ENCODE measurements around the gene NECAB3.
"Not testable (repeated sequence)": the region's sequence is repeated elsewhere in the genome, so short reads cannot be mapped to it uniquely, and the experiment has no call there.

NECAB3 gene

GRCh38 chr20:33700696-33701441 lies 26.6 kb upstream of the NECAB3 start:
- DNase-seq (ENCODE audit: low read depth, low spot score); H3K4me3 ChIP-seq (ENCODE audit: low read length): not testable (repeated sequence)

GRCh38 chr20:33698966-33699365 lies 24.7 kb upstream of the NECAB3 start:
- not testable (repeated sequence) for H3K4me3 ChIP-seq (ENCODE audit: low read length); DNase-seq (ENCODE audit: low read depth, low spot score)

- DNase-seq (ENCODE audit: low read depth, low spot score), result no peak
- no peak overlapping the region for H3K4me3 ChIP-seq (ENCODE audit: low read length)
Observed at GRCh38 chr20:33697129-33697528, 22.9 kb upstream of the NECAB3 start.

GRCh38 chr20:33696448-33696847 lies 22.2 kb upstream of the NECAB3 start:
- no peak overlapping the region for H3K4me3 ChIP-seq (ENCODE audit: low read length)
- DNase-seq (ENCODE audit: low read depth, low spot score), result no peak

GRCh38 chr20:33694639-33695012 lies 20.4 kb upstream of the NECAB3 start:
- no peak overlapping the region for H3K4me3 ChIP-seq (ENCODE audit: low read length)
- no peak for DNase-seq (ENCODE audit: low read depth, low spot score)

GRCh38 chr20:33693741-33694638 lies 19.8 kb upstream of the NECAB3 start:
- H3K4me3 ChIP-seq (ENCODE audit: low read length), result no peak overlapping the region
- no peak for DNase-seq (ENCODE audit: low read depth, low spot score)

- no peak overlapping the region for H3K4me3 ChIP-seq (ENCODE audit: low read length)
- no peak for DNase-seq (ENCODE audit: low read depth, low spot score)
Observed at GRCh38 chr20:33693289-33693688, 19.1 kb upstream of the NECAB3 start.

- H3K4me3 ChIP-seq (ENCODE audit: low read length), result peak overlapping the region; percentile 11; the same call in 1 of the 2 replicates
- DNase-seq (ENCODE audit: low read depth, low spot score), result peak; percentile 81
Observed at GRCh38 chr20:33689973-33690372, 15.7 kb upstream of the NECAB3 start.

GRCh38 chr20:33689493-33689892 lies 15.3 kb upstream of the NECAB3 start:
- no peak overlapping the region for H3K4me3 ChIP-seq (ENCODE audit: low read length)
- no peak for DNase-seq (ENCODE audit: low read depth, low spot score)

- DNase-seq (ENCODE audit: low read depth, low spot score), result no peak
- no peak overlapping the region for H3K4me3 ChIP-seq (ENCODE audit: low read length)
Observed at GRCh38 chr20:33688938-33689424, 14.8 kb upstream of the NECAB3 start.

- no peak for DNase-seq (ENCODE audit: low read depth, low spot score)
- H3K4me3 ChIP-seq (ENCODE audit: low read length), result no peak overlapping the region
Observed at GRCh38 chr20:33687993-33688937, 14.0 kb upstream of the NECAB3 start.

GRCh38 chr20:33687370-33687915 lies 13.2 kb upstream of the NECAB3 start:
- H3K4me3 ChIP-seq (ENCODE audit: low read length), result no peak overlapping the region
- no peak for DNase-seq (ENCODE audit: low read depth, low spot score)

GRCh38 chr20:33686984-33687366 lies 12.7 kb upstream of the NECAB3 start:
- no peak for DNase-seq (ENCODE audit: low read depth, low spot score)
- peak overlapping the region; percentile 45 for H3K4me3 ChIP-seq (ENCODE audit: low read length)

- DNase-seq (ENCODE audit: low read depth, low spot score), result peak; percentile 86
- peak within 1 kb of the TSS; percentile 59 for H3K4me3 ChIP-seq (ENCODE audit: low read length)
Observed at GRCh38 chr20:33686100-33686983, 12.1 kb upstream of the NECAB3 start, which contains the start of gene E2F1. E2F1 (minus strand) TSS chr20:33686385; CDS start chr20:33686264, 121 bp downstream.

GRCh38 chr20:33685328-33686099 lies 11.3 kb upstream of the NECAB3 start:
- DNase-seq (ENCODE audit: low read depth, low spot score), result no peak
- peak overlapping the region; percentile 59 for H3K4me3 ChIP-seq (ENCODE audit: low read length)

GRCh38 chr20:33684533-33685327 lies 10.5 kb upstream of the NECAB3 start:
- DNase-seq (ENCODE audit: low read depth, low spot score), result no peak
- peak overlapping the region; percentile 59 for H3K4me3 ChIP-seq (ENCODE audit: low read length)

All from Jurkat, Clone E6-1 (cell line).